HepG2 (cell line): ENCODE results near the gene KLHL17. TPM values are rescaled to one million over a fixed set of nuclear protein-coding genes. Genes with fewer than 3 reads are reported as not detected.

Experiments
- ARHGAP35 ChIP-seq: sonication (generic); formaldehyde crosslinking; IDR thresholded peaks from 2 replicates; pipeline ENCODE4 v1.9.0; 2022; ENCODE audit warnings: mild to moderate bottlenecking, inconsistent platforms, moderate library complexity, missing genetic modification reagents, borderline replicate concordance
- ATAD3A ChIP-seq: sonication (generic); formaldehyde crosslinking; IDR thresholded peaks from 2 replicates; pipeline ENCODE4 v1.4.0; 2020; ENCODE audit warnings: missing genetic modification reagents
- BORCS8-MEF2B ChIP-seq: sonication (generic); formaldehyde crosslinking; IDR thresholded peaks from 2 replicates; pipeline ENCODE4 v1.8.0; 2022; ENCODE audit warnings: mild to moderate bottlenecking, missing genetic modification reagents
- CC2D1A ChIP-seq: sonication (generic); formaldehyde crosslinking; IDR thresholded peaks from 2 replicates; pipeline ENCODE4 v1.8.1; 2023; ENCODE audit warnings: mild to moderate bottlenecking, missing genetic modification reagents
- CENPT ChIP-seq: sonication (generic); formaldehyde crosslinking; IDR thresholded peaks from 2 replicates; pipeline ENCODE4 v1.8.0; 2022; ENCODE audit warnings: low read depth, mild to moderate bottlenecking, moderate library complexity, missing genetic modification reagents
- FOSL1 ChIP-seq: sonication (generic); formaldehyde crosslinking; IDR thresholded peaks from 2 replicates; pipeline ENCODE4 v1.9.0; 2021; ENCODE audit warnings: missing genetic modification reagents, borderline replicate concordance
- GABPB1 ChIP-seq: IDR thresholded peaks from 2 replicates; pipeline ENCODE4 v1.6.1; 2016; ENCODE audit warnings: mild to moderate bottlenecking, missing genetic modification reagents, moderate library complexity, missing compliant biosample characterization
- KLF12 ChIP-seq: sonication (generic); formaldehyde crosslinking; IDR thresholded peaks from 2 replicates; pipeline ENCODE4 v1.4.0; 2020; ENCODE audit warnings: missing genetic modification reagents, borderline replicate concordance
- MTF2 ChIP-seq: sonication (generic); formaldehyde crosslinking; IDR thresholded peaks from 2 replicates; pipeline ENCODE4 v1.5.0; 2020; ENCODE audit warnings: missing genetic modification reagents, borderline replicate concordance
- RAD21 ChIP-seq: fragments of 450-650 bp; formaldehyde crosslinking; IDR thresholded peaks from 2 replicates; pipeline ENCODE4 v1.5.0; 2020; ENCODE audit warnings: mild to moderate bottlenecking
- RXRB ChIP-seq: IDR thresholded peaks from 2 replicates; pipeline ENCODE4 v1.6.1; 2016; ENCODE audit warnings: borderline replicate concordance, missing genetic modification reagents, missing compliant biosample characterization
- ZFP41 ChIP-seq: sonication (generic); formaldehyde crosslinking; IDR thresholded peaks from 2 replicates; pipeline ENCODE4 v1.4.0; 2020; ENCODE audit warnings: mild to moderate bottlenecking, missing genetic modification reagents, borderline replicate concordance
- ZFY ChIP-seq: sonication (generic); formaldehyde crosslinking; IDR thresholded peaks from 2 replicates; pipeline ENCODE4 v1.4.0; 2020; ENCODE audit warnings: missing genetic modification reagents
- ZNF136 ChIP-seq: sonication (generic); formaldehyde crosslinking; IDR thresholded peaks from 2 replicates; pipeline ENCODE4 v1.8.1; 2022; ENCODE audit warnings: low read depth, mild to moderate bottlenecking, moderate library complexity, missing genetic modification reagents
- ZNF263 ChIP-seq: sonication (generic); formaldehyde crosslinking; IDR thresholded peaks from 2 replicates; pipeline ENCODE4 v1.4.0; 2020; ENCODE audit warnings: missing genetic modification reagents
- ZNF326 ChIP-seq: sonication (generic); formaldehyde crosslinking; IDR thresholded peaks from 2 replicates; pipeline ENCODE4 v1.4.0; 2020; ENCODE audit warnings: missing genetic modification reagents, borderline replicate concordance
- ZNF644 ChIP-seq: IDR thresholded peaks from 2 replicates; pipeline ENCODE4 v1.6.1; 2016; ENCODE audit warnings: low read depth
- ZNF766 ChIP-seq: sonication (generic); formaldehyde crosslinking; IDR thresholded peaks from 2 replicates; pipeline ENCODE4 v1.5.0; 2020; ENCODE audit warnings: missing genetic modification reagents, borderline replicate concordance
- polyA plus RNA-seq, 8 experiments: library from polyadenylated mRNA; depleted of rRNA in 3 of 8; stranded (reverse) in 7 of 8; unstranded in 1 of 8; fragments of >200 nt; fragmentation: Illumina TruSeq in 4 of 8; extraction: Trizol in 4 of 8; gene quantifications; 2 replicates each; pipeline versions ENCODE4 v1.2.1 to v1.2.3, GENCODE V29; 2011 to 2016; ENCODE audit warnings: low read depth in 4 of 8, missing spikeins in 1 of 8, mixed read lengths in 1 of 8; ENCODE audit not compliant: insufficient read depth in 1 of 8
- total RNA-seq, 5 experiments: library from RNA; depleted of rRNA; stranded (reverse); fragments of >200 nt; fragmentation: Illumina TruSeq; extraction: Trizol; gene quantifications; 2 replicates each; pipeline ENCODE4 v1.2.3, GENCODE V29; 2016; ENCODE audit warnings: low read depth in 1 of 5
- TF ChIP-seq, protein P1 (sequence below): sonication (generic); formaldehyde crosslinking; IDR thresholded peaks from 2 replicates; pipeline ENCODE4 v1.4.0; 2020; ENCODE audit warnings: mild to moderate bottlenecking, missing genetic modification reagents
- TF ChIP-seq, protein P2 (sequence below): sonication (generic); formaldehyde crosslinking; IDR thresholded peaks from 2 replicates; pipeline ENCODE4 v1.4.0; 2020; ENCODE audit warnings: missing genetic modification reagents
- TF ChIP-seq, protein P3 (sequence below): sonication (generic); formaldehyde crosslinking; IDR thresholded peaks from 2 replicates; pipeline ENCODE4 v1.8.1; 2023; ENCODE audit warnings: mild to moderate bottlenecking, inconsistent platforms, moderate library complexity, missing genetic modification reagents, borderline replicate concordance

The KLHL17 gene
- total and polyA plus RNA-seq, 2 of the 13 experiments (the other 11 are each of a cell fraction or from before 2014, with no cell fraction given) = 9.3 to 24.7 TPM

DNA sequence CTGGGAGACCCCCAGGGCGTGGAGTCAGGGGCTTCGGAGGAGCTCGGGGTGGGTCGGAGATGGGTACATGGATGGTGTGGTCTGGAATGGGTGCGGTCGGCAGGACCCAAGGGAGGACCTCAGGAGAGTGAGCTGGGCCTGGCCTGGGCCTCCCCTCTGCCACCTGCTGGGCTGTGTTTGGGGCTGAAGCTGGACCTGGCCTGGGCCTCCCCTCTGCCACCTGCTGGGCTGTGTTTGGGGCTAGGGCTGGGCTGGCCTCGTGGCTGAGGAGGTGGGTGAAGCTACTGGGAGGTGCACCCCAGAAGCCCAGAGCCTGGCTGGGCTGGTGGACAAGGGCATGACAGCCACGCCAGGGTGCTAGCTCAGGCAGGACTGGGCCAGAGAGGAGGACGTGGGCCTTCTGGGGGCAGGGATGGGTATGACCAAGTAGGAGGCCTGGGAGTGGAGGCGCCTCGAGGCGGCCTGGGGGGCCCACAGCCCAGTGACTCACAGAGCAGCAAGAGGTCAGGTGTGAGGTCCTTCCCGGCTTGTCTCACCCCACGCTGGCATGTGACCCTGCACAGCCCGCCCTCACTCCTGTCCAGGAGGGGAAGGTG is 22.2 kb upstream of the KLHL17 start (continued):
- TF ChIP-seq KLF12 = 0 out of 2 replicates have a peak, but pooled peaks have one; percentile 31
- TF ChIP-seq, protein P1, sequence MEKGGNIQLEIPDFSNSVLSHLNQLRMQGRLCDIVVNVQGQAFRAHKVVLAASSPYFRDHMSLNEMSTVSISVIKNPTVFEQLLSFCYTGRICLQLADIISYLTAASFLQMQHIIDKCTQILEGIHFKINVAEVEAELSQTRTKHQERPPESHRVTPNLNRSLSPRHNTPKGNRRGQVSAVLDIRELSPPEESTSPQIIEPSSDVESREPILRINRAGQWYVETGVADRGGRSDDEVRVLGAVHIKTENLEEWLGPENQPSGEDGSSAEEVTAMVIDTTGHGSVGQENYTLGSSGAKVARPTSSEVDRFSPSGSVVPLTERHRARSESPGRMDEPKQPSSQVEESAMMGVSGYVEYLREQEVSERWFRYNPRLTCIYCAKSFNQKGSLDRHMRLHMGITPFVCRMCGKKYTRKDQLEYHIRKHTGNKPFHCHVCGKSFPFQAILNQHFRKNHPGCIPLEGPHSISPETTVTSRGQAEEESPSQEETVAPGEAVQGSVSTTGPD = no peak
- TF ChIP-seq MTF2 = peak; percentile 77; the same call in 1 of the 2 replicates
- no peak for TF ChIP-seq ZNF326 (CRISPR knock-in tag)
- 0 out of 2 replicates have a peak, but pooled peaks have one; percentile 31 for TF ChIP-seq BORCS8-MEF2B (CRISPR knock-in tag)
- TF ChIP-seq, protein P2, sequence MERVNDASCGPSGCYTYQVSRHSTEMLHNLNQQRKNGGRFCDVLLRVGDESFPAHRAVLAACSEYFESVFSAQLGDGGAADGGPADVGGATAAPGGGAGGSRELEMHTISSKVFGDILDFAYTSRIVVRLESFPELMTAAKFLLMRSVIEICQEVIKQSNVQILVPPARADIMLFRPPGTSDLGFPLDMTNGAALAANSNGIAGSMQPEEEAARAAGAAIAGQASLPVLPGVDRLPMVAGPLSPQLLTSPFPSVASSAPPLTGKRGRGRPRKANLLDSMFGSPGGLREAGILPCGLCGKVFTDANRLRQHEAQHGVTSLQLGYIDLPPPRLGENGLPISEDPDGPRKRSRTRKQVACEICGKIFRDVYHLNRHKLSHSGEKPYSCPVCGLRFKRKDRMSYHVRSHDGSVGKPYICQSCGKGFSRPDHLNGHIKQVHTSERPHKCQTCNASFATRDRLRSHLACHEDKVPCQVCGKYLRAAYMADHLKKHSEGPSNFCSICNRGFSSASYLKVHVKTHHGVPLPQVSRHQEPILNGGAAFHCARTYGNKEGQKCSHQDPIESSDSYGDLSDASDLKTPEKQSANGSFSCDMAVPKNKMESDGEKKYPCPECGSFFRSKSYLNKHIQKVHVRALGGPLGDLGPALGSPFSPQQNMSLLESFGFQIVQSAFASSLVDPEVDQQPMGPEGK (CRISPR knock-in tag) = 0 out of 2 replicates have a peak, but pooled peaks have one; percentile 13
- TF ChIP-seq ZNF766 (CRISPR knock-in tag) = no peak
- 0 out of 2 replicates have a peak, but pooled peaks have one; percentile 23 for TF ChIP-seq GABPB1 (CRISPR knock-in tag)
- peak; percentile 76 for TF ChIP-seq RAD21
- TF ChIP-seq CC2D1A (CRISPR knock-in tag) = no peak
- TF ChIP-seq FOSL1 (CRISPR knock-in tag) = no peak
- no peak for TF ChIP-seq CENPT
- no peak for TF ChIP-seq ARHGAP35 (CRISPR knock-in tag)
- no peak for TF ChIP-seq RXRB (CRISPR knock-in tag)
- TF ChIP-seq ZNF263 = peak; percentile 67
- no peak for TF ChIP-seq ATAD3A (CRISPR knock-in tag)
- TF ChIP-seq, protein P3, sequence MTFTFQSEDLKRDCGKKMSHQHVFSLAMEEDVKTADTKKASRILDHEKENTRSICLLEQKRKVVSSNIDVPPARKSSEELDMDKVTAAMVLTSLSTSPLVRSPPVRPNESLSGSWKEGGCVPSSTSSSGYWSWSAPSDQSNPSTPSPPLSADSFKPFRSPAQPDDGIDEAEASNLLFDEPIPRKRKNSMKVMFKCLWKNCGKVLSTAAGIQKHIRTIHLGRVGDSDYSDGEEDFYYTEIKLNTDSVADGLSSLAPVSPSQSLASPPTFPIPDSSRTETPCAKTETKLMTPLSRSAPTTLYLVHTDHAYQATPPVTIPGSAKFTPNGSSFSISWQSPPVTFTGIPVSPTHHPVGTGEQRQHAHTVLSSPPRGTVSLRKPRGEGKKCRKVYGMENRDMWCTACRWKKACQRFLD (CRISPR knock-in tag) = no peak
- no peak for TF ChIP-seq ZNF136 (CRISPR knock-in tag)
- no peak for TF ChIP-seq ZNF644 (CRISPR knock-in tag)
- TF ChIP-seq ZFY (CRISPR knock-in tag) = 0 out of 2 replicates have a peak, but pooled peaks have one; percentile 35
- TF ChIP-seq ZFP41 (CRISPR knock-in tag) = no peak
